ENCODE results near the gene ECHDC1. TPM values are rescaled to one million over a fixed set of nuclear protein-coding genes. Genes with fewer than 3 reads are reported as not detected.
A peak's percentile ranks its signal among the peaks of the same experiment; 100 is the strongest.

Gene ECHDC1
- total RNA-seq, 6 experiments from 2014 or later: 41.3 to 51.7 (median 45.7) TPM

- intact Hi-C loops (cut with DNase I): no loop called here
- WGBS (ENCODE audit: insufficient coverage, low coverage, low lambda C conversion rate, missing lambda C conversion rate): 30% methylated on average over 3 of the region's 3 CpGs
- H3K36me3 ChIP-seq: peaks cover 0 to 29% (median 6%) of the 10 kb centered on the region in 4 donors
- TF ChIP-seq CTCF (IDR thresholded peaks at IDR 0.05) (no peak), POLR2A (IDR thresholded peaks at IDR 0.05) (no peak)
- H3K4me3 ChIP-seq: no peak overlapping the region
- H3K27me3 ChIP-seq: no peaks in the 10 kb centered on the region
- ATAC-seq: peak; percentile 80 to 91 (median 88)
- H3K9me3 ChIP-seq: no peaks in the 10 kb centered on the region
- peaks cover 0 to 28% (median 10%) of the 10 kb centered on the region in 4 donors for H3K4me1 ChIP-seq
- peak overlapping the region; percentile 35 to 89 (median 84) for H3K27ac ChIP-seq
- DNase-seq: no peak
Measured at GRCh38 chr6:127277878-127278843, 65.2 kb downstream of the ECHDC1 start.

- no peak overlapping the region for H3K4me3 ChIP-seq
- TF ChIP-seq POLR2A (IDR thresholded peaks at IDR 0.05): no peak
- no peak for TF ChIP-seq CTCF (IDR thresholded peaks at IDR 0.05)
- H3K9me3 ChIP-seq: no peaks in the 10 kb centered on the region
- H3K36me3 ChIP-seq: peaks cover 0 to 12% (median 2%) of the 10 kb centered on the region in 4 donors
- intact Hi-C loops (cut with DNase I): no loop called here
- H3K27me3 ChIP-seq: no peaks in the 10 kb centered on the region
- ATAC-seq (no peak), DNase-seq (no peak)
- peak overlapping the region in 1 of 3 donors; percentile 84 for H3K27ac ChIP-seq
- 100% methylated on average over 1 of the region's 1 CpG for WGBS (ENCODE audit: insufficient coverage, low coverage, low lambda C conversion rate, missing lambda C conversion rate)
- peaks cover 0 to 43% (median 10%) of the 10 kb centered on the region in 4 donors for H3K4me1 ChIP-seq
Measured at GRCh38 chr6:127276331-127276730, 67.1 kb downstream of the ECHDC1 start.

- Histone ChIP-seq H3K36me3 (no peaks in the 10 kb centered on the region), H3K4me1 (peaks cover 0 to 43% (median 12%) of the 10 kb centered on the region in 4 donors), H3K27ac (no peak overlapping the region), H3K27me3 (no peaks in the 10 kb centered on the region), H3K4me3 (no peak overlapping the region), H3K9me3 (no peaks in the 10 kb centered on the region)
- WGBS (ENCODE audit: insufficient coverage, low coverage, low lambda C conversion rate, missing lambda C conversion rate): 86% methylated on average over 2 of the region's 2 CpGs
- DNase-seq (no peak), ATAC-seq (no peak)
- intact Hi-C loops (cut with DNase I): no loop called here
- no peak for TF ChIP-seq POLR2A (IDR thresholded peaks at IDR 0.05)
Measured at GRCh38 chr6:127273499-127273898, 69.9 kb downstream of the ECHDC1 start.

- ATAC-seq: peak in 1 of 4 donors; percentile 24
- Histone ChIP-seq H3K4me1 (peaks cover 0 to 36% (median 13%) of the 10 kb centered on the region in 4 donors), H3K27me3 (no peaks in the 10 kb centered on the region), H3K9me3 (no peaks in the 10 kb centered on the region), H3K36me3 (no peaks in the 10 kb centered on the region), H3K27ac (no peak overlapping the region), H3K4me3 (no peak overlapping the region)
- intact Hi-C loops (cut with DNase I): no loop called here
- 80% methylated on average over 3 of the region's 3 CpGs for WGBS (ENCODE audit: insufficient coverage, low coverage, low lambda C conversion rate, missing lambda C conversion rate)
- TF ChIP-seq CTCF (IDR thresholded peaks at IDR 0.05): no peak
- TF ChIP-seq POLR2A (IDR thresholded peaks at IDR 0.05): no peak
- no peak for DNase-seq
Measured at GRCh38 chr6:127272576-127272975, 70.8 kb downstream of the ECHDC1 start.
